Body of pancreas (tissue), 4 donors: ENCODE results near the gene CUL4A. TPM values are rescaled to one million over a fixed set of nuclear protein-coding genes. Genes with fewer than 3 reads are reported as not detected.

Source experiments
- microRNA-seq, 2 donors: library from miRNA; unstranded; fragments of <30 nt; microRNA quantifications; one replicate each; pipeline ENCODE4, GENCODE V29; 2016; ENCODE audit warnings: borderline number of aligned reads in 2 of 2, borderline replicate concordance in 2 of 2
- small RNA-seq: library from RNA; depleted of rRNA; stranded (forward); fragments of <200 nt; gene quantifications from one replicate; pipeline ENCODE3, GENCODE V24; 2016
- total RNA-seq, 2 donors: library from RNA; depleted of rRNA; stranded (reverse); fragments of >200 nt; gene quantifications; one replicate each; pipeline ENCODE4 v1.1.0, GENCODE V29; 2016

CUL4A gene
- total RNA-seq, 2 donors from 2014 or later, result 44.4 to 62.3 TPM

Small RNA genes within 50 kb of the gene (microRNA-seq; reads per million reads assigned to microRNA genes)
- 0 reads per million in 2 donors for gene MIR8075

Small RNA genes within 50 kb of the gene (small RNA-seq; reads per million reads assigned to genes)
- gene AL137002.1 (not detected), gene MIR8075 (not detected)

Other genes with a start within 250 kb of the CUL4A start
- 10 to 100 TPM; 37.4 to 74.8 TPM for gene MCF2L, start 240.4 kb upstream of the CUL4A start, total RNA-seq
- gene F7, start 103.8 kb upstream of the CUL4A start, total RNA-seq, result not detected
- 1 to 10 TPM; 2.3 to 6.7 TPM for gene F10, start 86.8 kb upstream of the CUL4A start, total RNA-seq
- gene PROZ, start 51.0 kb upstream of the CUL4A start, total RNA-seq, result not detected
- 10 to 100 TPM; 23.7 to 33.7 TPM for gene PCID2, start 944 bp upstream of the CUL4A start, total RNA-seq
- gene LAMP1, start 87.6 kb downstream of the CUL4A start, total RNA-seq, result 10 to 100 TPM; 68.5 to 92.6 TPM
- gene GRTP1, start 154.5 kb downstream of the CUL4A start, total RNA-seq, result 1 to 10 TPM; 7.3 to 8.9 TPM
- gene ADPRHL1, start 243.9 kb downstream of the CUL4A start, total RNA-seq, result 10 to 100 TPM in 1 of 2 donors, 1 to 10 TPM in 1; 6.0 to 15.8 TPM